Panc1 (cell line): ENCODE measurements around the gene ESRRG. TPM values are rescaled to one million over a fixed set of nuclear protein-coding genes. Genes with fewer than 3 reads are reported as not detected.

ENCODE experiments used
- ATAC-seq: fragments of 200-7000 bp; cut with Tn5 transposase; 2 replicates; pipeline ENCODE4 v1.9.1; 2020; ENCODE audit warnings: mild to moderate bottlenecking, moderate library complexity
- BruUV-seq: library from RNA; stranded (reverse); fragments of 400-500 nt; replicated peaks from 2 replicates; lab custom pipeline; 2021; lab: Mats Ljungman, UMichigan
- CTCF ChIA-PET: fragments of 300-600 bp; sonication (Branson Sonifier 250); formaldehyde crosslinking; loops from one replicate; lab custom pipeline; 2022; ENCODE audit warnings: antibody characterized with exemption; lab: Charles Lee
- POLR2A ChIA-PET: fragments of 300-600 bp; sonication (Branson Sonifier 250); formaldehyde crosslinking; loops from one replicate; lab custom pipeline; 2022; ENCODE audit warnings: antibody characterized with exemption; lab: Charles Lee
- DNase-seq: peaks from one replicate; pipeline ENCODE4 v3.0.0-alpha.2; 2010; ENCODE audit warnings: low read depth, low spot score
- H3K27ac ChIP-seq: 2 replicates; pipeline ENCODE4 v1.5.1; 2011; ENCODE audit warnings: mild to moderate bottlenecking, low read length, inconsistent platforms
- H3K27me3 ChIP-seq: fragments of 200-500 bp; sonication (Bioruptor generic); 2 replicates; pipeline ENCODE4 v1.6.0; 2014; ENCODE audit warnings: low read length, inconsistent platforms; ENCODE audit not compliant: control insufficient read depth, insufficient read depth
- H3K36me3 ChIP-seq: fragments of 200-500 bp; sonication (Bioruptor generic); 2 replicates; pipeline ENCODE4 v1.5.1; 2014; ENCODE audit warnings: inconsistent platforms, mild to moderate bottlenecking, low read length, moderate library complexity; ENCODE audit not compliant: control insufficient read depth, insufficient read depth
- H3K4me1 ChIP-seq: 2 replicates; pipeline ENCODE4 v1.5.1; 2011; ENCODE audit warnings: inconsistent platforms, mild to moderate bottlenecking, low read length, moderate library complexity; ENCODE audit not compliant: control insufficient read depth, insufficient read depth
- H3K4me3 ChIP-seq, 2 experiments: 2 replicates each; pipeline ENCODE4 v1.5.1; 2011 to 2012; ENCODE audit warnings: low read depth in 2 of 2, low read length in 2 of 2, mild to moderate bottlenecking in 2 of 2, inconsistent platforms in 1 of 2, moderate library complexity in 1 of 2
- H3K9me3 ChIP-seq: fragments of 200-500 bp; sonication (Bioruptor generic); 2 replicates; pipeline ENCODE4 v1.5.1; 2014; ENCODE audit warnings: low read depth, mild to moderate bottlenecking, inconsistent platforms, low read length, moderate library complexity; ENCODE audit not compliant: control insufficient read depth, insufficient read depth
- POLR2AphosphoS5 ChIP-seq: IDR thresholded peaks from 2 replicates; pipeline ENCODE4 v1.6.1; 2012; ENCODE audit warnings: mild to moderate bottlenecking, low read depth, low read length, moderate library complexity
- SIN3A ChIP-seq: IDR thresholded peaks from 2 replicates; pipeline ENCODE4 v1.6.1; 2012; ENCODE audit warnings: low read depth, mild to moderate bottlenecking, low read length, moderate library complexity, borderline replicate concordance; ENCODE audit not compliant: insufficient read depth
- TCF7L2 ChIP-seq: IDR thresholded peaks from 2 replicates; pipeline ENCODE4 v1.6.1; 2011; ENCODE audit warnings: mild to moderate bottlenecking, low read depth, low read length, inconsistent platforms
- in situ Hi-C: cut with HindIII; loops from 2 replicates; pipeline ENCODE4 v1.10.0; 2016; ENCODE audit warnings: low sequenced_read_pairs, low pct_unique_long_range_greater_than_20kb
- intact Hi-C: fragments of 100-400 bp; cut with micrococcal nuclease; formaldehyde crosslinking; loops from one replicate; pipeline ENCODE4 v1.10.0; 2022; ENCODE audit not compliant: unreplicated experiment
- total RNA-seq: library from RNA; stranded (reverse); gene quantifications from one replicate; pipeline ENCODE4 v1.2.1, GENCODE V29; 2021; ENCODE audit not compliant: unreplicated experiment
- TF ChIP-seq, protein P1 (sequence below): fragments of 450-650 bp; IDR thresholded peaks from 2 replicates; pipeline ENCODE4 v1.5.1; 2017; ENCODE audit warnings: mild to moderate bottlenecking
- TF ChIP-seq, protein P2 (sequence below), 2 experiments: IDR thresholded peaks; 2 replicates each; pipeline ENCODE4 v1.6.1; 2011 to 2012; ENCODE audit warnings: low read depth in 2 of 2, control low read depth in 1 of 2, low read length in 1 of 2, mild to moderate bottlenecking in 1 of 2, moderate library complexity in 1 of 2; ENCODE audit not compliant: insufficient read depth in 1 of 2

ESRRG gene
- total RNA-seq, 1 experiment from 2014 or later: not detected

DNA sequence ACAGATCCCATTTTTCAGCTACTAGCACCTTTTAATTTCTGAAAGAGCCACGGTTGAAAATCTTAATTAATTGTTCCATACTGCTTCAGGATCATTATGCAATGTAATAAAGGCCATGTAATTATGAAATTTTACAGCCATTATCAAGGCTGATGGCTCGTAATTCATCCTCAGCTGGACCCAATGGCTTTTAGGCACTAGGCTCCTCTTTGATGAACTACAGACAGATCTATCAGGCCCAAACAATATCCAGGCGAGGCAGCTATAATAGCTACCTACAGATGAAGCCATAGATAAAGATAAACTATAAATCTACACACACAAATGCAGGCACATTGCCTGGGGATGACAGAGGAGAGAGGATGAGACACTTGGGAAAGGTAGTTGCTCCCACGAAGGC, 189.5 kb downstream of the ESRRG start:
- in situ Hi-C loops (no loop called here), intact Hi-C loops (no loop called here)

DNA sequence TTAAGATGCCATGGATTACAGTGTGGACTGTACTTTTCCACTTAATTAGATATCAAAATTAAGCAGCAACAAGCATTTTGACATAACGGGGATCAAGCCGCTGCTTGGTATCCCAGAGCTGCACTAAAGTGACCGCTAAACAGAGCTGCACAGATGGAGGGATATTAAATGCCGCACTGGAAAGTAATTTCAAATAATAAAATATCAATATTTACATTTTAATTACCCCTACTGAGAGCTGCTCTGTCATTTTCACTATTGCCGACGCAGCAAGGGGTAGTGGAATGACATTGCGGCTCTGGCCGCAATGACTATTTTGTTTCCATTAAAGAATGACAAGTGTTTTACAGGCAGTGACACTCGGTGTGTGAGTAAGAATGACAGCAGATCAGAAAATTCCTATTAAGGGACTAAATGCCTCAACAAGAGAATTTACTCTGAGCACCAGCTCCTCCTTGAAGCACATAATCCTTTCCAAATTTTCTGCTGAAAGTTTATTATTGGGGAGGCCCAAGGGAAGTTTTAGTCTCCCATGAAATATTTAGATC, 190.9 kb downstream of the ESRRG start:
- Histone ChIP-seq H3K36me3 (no peaks in the 10 kb centered on the region), H3K27me3 (no peaks in the 10 kb centered on the region), H3K4me1 (no peaks in the 10 kb centered on the region; the same call in 1 of the 2 replicates), H3K4me3 (no peak overlapping the region), H3K27ac (no peak overlapping the region), H3K9me3 (no peaks in the 10 kb centered on the region)
- TF ChIP-seq SIN3A: no peak
- TF ChIP-seq TCF7L2: no peak
- TF ChIP-seq, protein P1, sequence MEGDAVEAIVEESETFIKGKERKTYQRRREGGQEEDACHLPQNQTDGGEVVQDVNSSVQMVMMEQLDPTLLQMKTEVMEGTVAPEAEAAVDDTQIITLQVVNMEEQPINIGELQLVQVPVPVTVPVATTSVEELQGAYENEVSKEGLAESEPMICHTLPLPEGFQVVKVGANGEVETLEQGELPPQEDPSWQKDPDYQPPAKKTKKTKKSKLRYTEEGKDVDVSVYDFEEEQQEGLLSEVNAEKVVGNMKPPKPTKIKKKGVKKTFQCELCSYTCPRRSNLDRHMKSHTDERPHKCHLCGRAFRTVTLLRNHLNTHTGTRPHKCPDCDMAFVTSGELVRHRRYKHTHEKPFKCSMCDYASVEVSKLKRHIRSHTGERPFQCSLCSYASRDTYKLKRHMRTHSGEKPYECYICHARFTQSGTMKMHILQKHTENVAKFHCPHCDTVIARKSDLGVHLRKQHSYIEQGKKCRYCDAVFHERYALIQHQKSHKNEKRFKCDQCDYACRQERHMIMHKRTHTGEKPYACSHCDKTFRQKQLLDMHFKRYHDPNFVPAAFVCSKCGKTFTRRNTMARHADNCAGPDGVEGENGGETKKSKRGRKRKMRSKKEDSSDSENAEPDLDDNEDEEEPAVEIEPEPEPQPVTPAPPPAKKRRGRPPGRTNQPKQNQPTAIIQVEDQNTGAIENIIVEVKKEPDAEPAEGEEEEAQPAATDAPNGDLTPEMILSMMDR: no peak
- no peak for TF ChIP-seq POLR2AphosphoS5
- TF ChIP-seq, protein P2, sequence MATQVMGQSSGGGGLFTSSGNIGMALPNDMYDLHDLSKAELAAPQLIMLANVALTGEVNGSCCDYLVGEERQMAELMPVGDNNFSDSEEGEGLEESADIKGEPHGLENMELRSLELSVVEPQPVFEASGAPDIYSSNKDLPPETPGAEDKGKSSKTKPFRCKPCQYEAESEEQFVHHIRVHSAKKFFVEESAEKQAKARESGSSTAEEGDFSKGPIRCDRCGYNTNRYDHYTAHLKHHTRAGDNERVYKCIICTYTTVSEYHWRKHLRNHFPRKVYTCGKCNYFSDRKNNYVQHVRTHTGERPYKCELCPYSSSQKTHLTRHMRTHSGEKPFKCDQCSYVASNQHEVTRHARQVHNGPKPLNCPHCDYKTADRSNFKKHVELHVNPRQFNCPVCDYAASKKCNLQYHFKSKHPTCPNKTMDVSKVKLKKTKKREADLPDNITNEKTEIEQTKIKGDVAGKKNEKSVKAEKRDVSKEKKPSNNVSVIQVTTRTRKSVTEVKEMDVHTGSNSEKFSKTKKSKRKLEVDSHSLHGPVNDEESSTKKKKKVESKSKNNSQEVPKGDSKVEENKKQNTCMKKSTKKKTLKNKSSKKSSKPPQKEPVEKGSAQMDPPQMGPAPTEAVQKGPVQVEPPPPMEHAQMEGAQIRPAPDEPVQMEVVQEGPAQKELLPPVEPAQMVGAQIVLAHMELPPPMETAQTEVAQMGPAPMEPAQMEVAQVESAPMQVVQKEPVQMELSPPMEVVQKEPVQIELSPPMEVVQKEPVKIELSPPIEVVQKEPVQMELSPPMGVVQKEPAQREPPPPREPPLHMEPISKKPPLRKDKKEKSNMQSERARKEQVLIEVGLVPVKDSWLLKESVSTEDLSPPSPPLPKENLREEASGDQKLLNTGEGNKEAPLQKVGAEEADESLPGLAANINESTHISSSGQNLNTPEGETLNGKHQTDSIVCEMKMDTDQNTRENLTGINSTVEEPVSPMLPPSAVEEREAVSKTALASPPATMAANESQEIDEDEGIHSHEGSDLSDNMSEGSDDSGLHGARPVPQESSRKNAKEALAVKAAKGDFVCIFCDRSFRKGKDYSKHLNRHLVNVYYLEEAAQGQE (IDR thresholded peaks at IDR 0.05; ENCODE audit: insufficient read depth in 1 of 2, low read depth in 2 of 2, low read length in 1 of 2): no peak
- in situ Hi-C loops: no loop called here
- POLR2A ChIA-PET: no interaction called here
- ATAC-seq (no peak), DNase-seq (no peak)
- BruUV-seq: no TSS peak
- intact Hi-C loops: no loop called here
- CTCF ChIA-PET: no interaction called here

More for the DNA sequence above, 189.5 kb downstream of the ESRRG start:
- Histone ChIP-seq H3K4me3 (no peak overlapping the region), H3K36me3 (no peaks in the 10 kb centered on the region), H3K9me3 (no peaks in the 10 kb centered on the region), H3K27ac (no peak overlapping the region), H3K4me1 (no peaks in the 10 kb centered on the region; the same call in 1 of the 2 replicates), H3K27me3 (no peaks in the 10 kb centered on the region)
- no TSS peak for BruUV-seq
- DNase-seq (no peak), ATAC-seq (no peak)
- POLR2A ChIA-PET: no interaction called here
- CTCF ChIA-PET: no interaction called here
- TF ChIP-seq, protein P2 (IDR thresholded peaks at IDR 0.05; ENCODE audit: insufficient read depth in 1 of 2, low read depth in 2 of 2, low read length in 1 of 2): no peak
- TF ChIP-seq, protein P1: no peak
- TF ChIP-seq SIN3A (no peak), TCF7L2 (no peak), POLR2AphosphoS5 (no peak)
